ENCODE results near the gene SPINK14. TPM values are rescaled to one million over a fixed set of nuclear protein-coding genes. Genes with fewer than 3 reads are reported as not detected.

Gene SPINK14
- total and polyA plus RNA-seq, 4 donors: not detected

- no peak overlapping the region for H3K27ac ChIP-seq (ENCODE audit: low read depth in 1 of 2, low read length in 2 of 2)
- no peak overlapping the region for H3K4me3 ChIP-seq (ENCODE audit: low read depth in 1 of 3, low read length in 3 of 3)
- DNase-seq (ENCODE audit: low spot score): no peak
- H3K9me3 ChIP-seq (ENCODE audit: control insufficient read depth in 4 of 4, low read length in 3 of 4): no peaks in the 10 kb centered on the region
- peaks cover 0 to 2% (median 0%) of the 10 kb centered on the region in 4 donors for H3K4me1 ChIP-seq (ENCODE audit: control insufficient read depth in 4 of 4, insufficient read depth in 4 of 4, low read length in 3 of 4)
- H3K36me3 ChIP-seq (ENCODE audit: control insufficient read depth in 4 of 4, insufficient read depth in 3 of 4, low read depth in 1 of 4, low read length in 3 of 4): no peaks in the 10 kb centered on the region
- H3K9ac ChIP-seq (ENCODE audit: low read depth in 1 of 2, low read length in 2 of 2): no peak overlapping the region
- 81% methylated on average over 3 of the region's 3 CpGs for WGBS
- TF ChIP-seq YY1 (IDR thresholded peaks at IDR 0.05) (no peak), TAF1 (conservative IDR thresholded peaks at IDR 0.05) (no peak), MAX (IDR thresholded peaks at IDR 0.05) (no peak), ZBTB33 (IDR thresholded peaks at IDR 0.05) (no peak), HNF4A (conservative IDR thresholded peaks at IDR 0.05) (no peak), JUND (IDR thresholded peaks at IDR 0.05) (no peak), GABPA (IDR thresholded peaks at IDR 0.05 in 1 of 2, conservative IDR thresholded peaks at IDR 0.05 in 1 of 2) (no peak), EGR1 (IDR thresholded peaks at IDR 0.05; ENCODE audit: low read depth in 2 of 2) (no peak), ATF3 (IDR thresholded peaks at IDR 0.05) (no peak), NR2F2 (IDR thresholded peaks at IDR 0.05) (no peak), RAD21 (IDR thresholded peaks at IDR 0.05) (no peak), RXRA (IDR thresholded peaks at IDR 0.05) (no peak), FOXA2 (IDR thresholded peaks at IDR 0.05) (no peak), HNF4G (IDR thresholded peaks at IDR 0.05) (no peak), CTCF (IDR thresholded peaks at IDR 0.05; ENCODE audit: low read depth, low read length, missing input control) (no peak), REST (IDR thresholded peaks at IDR 0.05) (no peak), SP1 (IDR thresholded peaks at IDR 0.05) (no peak), FOXA1 (IDR thresholded peaks at IDR 0.05) (no peak)
- no peaks in the 10 kb centered on the region for H3K27me3 ChIP-seq (ENCODE audit: control insufficient read depth in 4 of 4, insufficient read depth in 4 of 4, low read length in 3 of 4)
These were observed 27.5 kb upstream of the SPINK14 start for GRCh38 chr5:148140846-148141245.
